Calu3 (cell line): Measurements from ENCODE around the gene NABP1. TPM values are rescaled to one million over a fixed set of nuclear protein-coding genes. Genes with fewer than 3 reads are reported as not detected.

Experiments used
- BruUV-seq: library from RNA; stranded (reverse); fragments of 400-500 nt; replicated peaks from 2 replicates; lab custom pipeline; 2021; lab: Mats Ljungman, UMichigan
- CTCF ChIA-PET: fragments of 300-600 bp; sonication (Branson Sonifier 250); formaldehyde crosslinking; loops from one replicate; lab custom pipeline; 2022; ENCODE audit warnings: antibody characterized with exemption; lab: Charles Lee
- DNase-seq: peaks from one replicate; pipeline ENCODE4 v3.0.0; 2022
- H3K27ac Mint-ChIP-seq: one replicate; pipeline ENCODE4 v1.8.0; 2022; ENCODE audit warnings: mixed read lengths; ENCODE audit not compliant: unreplicated experiment
- H3K27me3 Mint-ChIP-seq: one replicate; pipeline ENCODE4 v1.8.0; 2022; ENCODE audit warnings: mixed read lengths; ENCODE audit not compliant: unreplicated experiment
- H3K36me3 Mint-ChIP-seq: one replicate; pipeline ENCODE4 v1.8.0; 2022; ENCODE audit warnings: mild to moderate bottlenecking, moderate library complexity, mixed read lengths; ENCODE audit not compliant: insufficient read depth, unreplicated experiment
- H3K4me1 Mint-ChIP-seq: one replicate; pipeline ENCODE4 v1.8.0; 2022; ENCODE audit warnings: mild to moderate bottlenecking, low read depth, mixed read lengths; ENCODE audit not compliant: unreplicated experiment
- H3K4me3 Mint-ChIP-seq: one replicate; pipeline ENCODE4 v1.8.0; 2022; ENCODE audit warnings: mild to moderate bottlenecking, low read depth, moderate library complexity, mixed read lengths; ENCODE audit not compliant: unreplicated experiment
- H3K9me3 Mint-ChIP-seq: one replicate; pipeline ENCODE4 v1.8.0; 2022; ENCODE audit warnings: low read depth, mixed read lengths; ENCODE audit not compliant: unreplicated experiment
- intact Hi-C: fragments of 100-400 bp; cut with micrococcal nuclease; formaldehyde crosslinking; loops from one replicate; pipeline ENCODE4 v1.10.0; 2022; ENCODE audit not compliant: unreplicated experiment
- total RNA-seq: library from RNA; stranded (reverse); gene quantifications from 2 replicates; pipeline ENCODE4 v1.2.3, GENCODE V29; 2022
- TF ChIP-seq, protein P1 (sequence below): fragments of 200-600 bp; IDR thresholded peaks from one replicate; pipeline ENCODE4 v1.8.0; 2022; ENCODE audit warnings: antibody characterized with exemption; ENCODE audit not compliant: unreplicated experiment

Gene NABP1
- total RNA-seq, 1 experiment from 2014 or later = 71.8 TPM

DNA sequence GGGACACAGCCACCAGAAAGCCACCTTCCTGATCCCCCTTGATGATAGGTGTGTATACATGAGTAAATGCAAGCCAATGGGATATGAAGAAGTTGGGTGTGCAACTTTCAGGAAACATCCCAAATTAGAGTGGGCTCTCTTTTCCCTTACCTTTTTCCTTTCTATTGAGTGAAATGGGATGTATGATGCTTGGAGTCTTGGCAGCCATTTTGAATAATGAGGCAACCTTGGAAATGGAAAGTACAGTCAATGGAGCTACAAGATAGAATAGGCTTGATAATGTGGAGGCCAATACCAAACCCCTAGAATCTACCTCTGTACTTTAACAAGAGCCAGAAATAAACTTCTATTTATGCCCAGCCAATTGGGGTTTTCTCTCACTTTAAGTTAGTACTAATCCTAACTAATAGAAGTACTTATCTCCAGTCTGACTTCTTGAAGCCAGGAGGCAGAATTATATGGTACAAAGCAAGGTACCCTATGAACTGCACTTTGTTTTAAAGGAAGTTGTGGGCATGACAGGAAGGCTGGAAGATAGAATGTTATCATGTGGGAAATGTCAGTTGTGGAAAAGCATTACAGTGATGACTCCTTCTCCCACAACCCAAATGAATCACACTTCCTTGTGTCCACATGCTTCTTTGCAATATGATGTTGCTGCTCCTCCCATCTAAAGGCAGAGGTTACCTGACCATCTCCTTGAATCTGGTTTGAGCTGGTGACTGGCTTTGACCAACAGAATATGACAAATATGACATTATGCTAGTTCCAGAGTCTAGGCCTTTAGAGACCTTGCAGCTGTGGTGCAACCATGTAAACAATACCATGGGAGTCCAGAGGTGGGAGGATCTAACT lies 12.9 kb upstream of the NABP1 start:
- Mint-ChIP-seq H3K27ac (no peak overlapping the region), H3K4me1 (peaks cover 8% of the 10 kb centered on the region), H3K27me3 (no peaks in the 10 kb centered on the region), H3K4me3 (no peak overlapping the region), H3K9me3 (peaks cover 7% of the 10 kb centered on the region), H3K36me3 (no peaks in the 10 kb centered on the region)
- no TSS peak for BruUV-seq
- CTCF ChIA-PET = no interaction called here
- no peak for DNase-seq
- intact Hi-C loops = no loop called here
- TF ChIP-seq, protein P1, sequence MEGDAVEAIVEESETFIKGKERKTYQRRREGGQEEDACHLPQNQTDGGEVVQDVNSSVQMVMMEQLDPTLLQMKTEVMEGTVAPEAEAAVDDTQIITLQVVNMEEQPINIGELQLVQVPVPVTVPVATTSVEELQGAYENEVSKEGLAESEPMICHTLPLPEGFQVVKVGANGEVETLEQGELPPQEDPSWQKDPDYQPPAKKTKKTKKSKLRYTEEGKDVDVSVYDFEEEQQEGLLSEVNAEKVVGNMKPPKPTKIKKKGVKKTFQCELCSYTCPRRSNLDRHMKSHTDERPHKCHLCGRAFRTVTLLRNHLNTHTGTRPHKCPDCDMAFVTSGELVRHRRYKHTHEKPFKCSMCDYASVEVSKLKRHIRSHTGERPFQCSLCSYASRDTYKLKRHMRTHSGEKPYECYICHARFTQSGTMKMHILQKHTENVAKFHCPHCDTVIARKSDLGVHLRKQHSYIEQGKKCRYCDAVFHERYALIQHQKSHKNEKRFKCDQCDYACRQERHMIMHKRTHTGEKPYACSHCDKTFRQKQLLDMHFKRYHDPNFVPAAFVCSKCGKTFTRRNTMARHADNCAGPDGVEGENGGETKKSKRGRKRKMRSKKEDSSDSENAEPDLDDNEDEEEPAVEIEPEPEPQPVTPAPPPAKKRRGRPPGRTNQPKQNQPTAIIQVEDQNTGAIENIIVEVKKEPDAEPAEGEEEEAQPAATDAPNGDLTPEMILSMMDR = no peak

DNA sequence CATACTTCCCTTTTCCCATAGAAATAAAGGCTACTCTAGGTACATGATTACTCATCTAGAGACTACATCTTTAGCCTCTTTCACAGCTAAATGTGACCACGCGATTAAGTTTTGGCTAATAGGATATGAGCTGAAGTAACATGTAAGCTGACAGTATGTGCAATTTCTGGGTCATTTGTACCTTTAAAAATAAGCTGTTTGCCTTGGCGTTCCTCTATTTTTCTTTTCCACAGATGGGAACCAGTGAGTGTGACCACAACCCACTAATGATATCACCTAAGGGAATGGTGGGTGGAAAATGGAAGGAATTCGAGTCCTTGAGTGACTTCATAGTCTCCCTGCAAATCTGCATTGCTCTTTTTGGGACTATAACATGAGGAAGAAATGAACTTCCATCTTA lies 11.7 kb upstream of the NABP1 start:
- H3K4me3 Mint-ChIP-seq = no peak overlapping the region
- BruUV-seq = no TSS peak
- intact Hi-C loops = no loop called here
- TF ChIP-seq, protein P1 = no peak
- H3K4me1 Mint-ChIP-seq = peaks cover 8% of the 10 kb centered on the region
- no peaks in the 10 kb centered on the region for H3K36me3 Mint-ChIP-seq
- H3K27me3 Mint-ChIP-seq = no peaks in the 10 kb centered on the region
- H3K27ac Mint-ChIP-seq = no peak overlapping the region
- CTCF ChIA-PET = interaction anchor here (1.0 kb wide), 1 partner anchor 13 kb away, joined by 3 read pairs; no protein-coding TSS in a partner anchor
- H3K9me3 Mint-ChIP-seq = peaks cover 7% of the 10 kb centered on the region
- no peak for DNase-seq

- no peak for DNase-seq
- H3K4me1 Mint-ChIP-seq = peaks cover 8% of the 10 kb centered on the region
Observed at GRCh38 chr2:191666732-191667131, 11.2 kb upstream of the NABP1 start.

GRCh38 chr2:191670076-191670475 lies 7.9 kb upstream of the NABP1 start:
- intact Hi-C loops = no loop called here
- DNase-seq = no peak
- no TSS peak for BruUV-seq
- Mint-ChIP-seq H3K4me1 (peaks cover 8% of the 10 kb centered on the region), H3K9me3 (no peaks in the 10 kb centered on the region), H3K4me3 (no peak overlapping the region), H3K27ac (no peak overlapping the region), H3K36me3 (no peaks in the 10 kb centered on the region), H3K27me3 (no peaks in the 10 kb centered on the region)
- TF ChIP-seq, protein P1 = no peak
- CTCF ChIA-PET = no interaction called here

More at GRCh38 chr2:191666732-191667131, 11.2 kb upstream of the NABP1 start:
- CTCF ChIA-PET = interaction anchor here (1.0 kb wide), 1 partner anchor 14 kb away, joined by 3 read pairs; no protein-coding TSS in a partner anchor
- H3K9me3 Mint-ChIP-seq = peaks cover 7% of the 10 kb centered on the region
- no peaks in the 10 kb centered on the region for H3K27me3 Mint-ChIP-seq
- H3K36me3 Mint-ChIP-seq = no peaks in the 10 kb centered on the region
- no peak overlapping the region for H3K27ac Mint-ChIP-seq
- no TSS peak for BruUV-seq
- TF ChIP-seq, protein P1 = no peak
- intact Hi-C loops = no loop called here
- H3K4me3 Mint-ChIP-seq = no peak overlapping the region
